Measurements from ENCODE around the gene NQO2. TPM values are rescaled to one million over a fixed set of nuclear protein-coding genes. Genes with fewer than 3 reads are reported as not detected.

Gene NQO2
- total and polyA plus RNA-seq, 2 donors (not counting 1 experiment from before 2014, with no cell fraction given) = 6.2 to 21.5 TPM

DNA sequence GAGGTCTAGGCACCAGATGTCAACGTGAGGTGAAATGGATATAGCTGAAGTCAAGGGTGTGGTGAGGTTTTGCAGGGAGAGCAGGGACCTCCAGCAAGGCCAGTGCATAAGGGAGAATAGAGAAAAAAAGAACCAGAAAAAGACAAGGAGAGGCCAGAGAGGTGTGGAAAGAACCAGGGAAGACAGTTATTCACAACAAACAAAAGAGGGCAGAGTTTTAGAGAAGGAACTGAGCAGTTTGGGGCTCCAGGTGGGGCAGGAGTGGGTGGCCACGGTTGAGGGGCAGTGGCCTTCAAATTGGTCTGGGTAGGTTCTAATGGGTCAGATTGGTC, 11.6 kb upstream of the NQO2 start:
- DNase-seq = no peak
- intact Hi-C loops (cut with micrococcal nuclease) = loop anchor here (1.0 to 5.0 kb wide), 6 partner anchors 17 to 1029 kb away; partner anchors contain the start of genes BPHL and SERPINB6
- H3K9ac ChIP-seq (ENCODE audit: low read length) = peak overlapping the region; percentile 85
- peak overlapping the region; percentile 64 to 94 for H3K27ac ChIP-seq (ENCODE audit: low read length in 2 of 2)
- H3K27me3 ChIP-seq (replicated peaks in 1 of 4; ENCODE audit: control extremely low read depth in 1 of 4, control insufficient read depth in 3 of 4, insufficient read depth in 4 of 4, low read length in 3 of 4) = no peaks in the 10 kb centered on the region
- H2AFZ ChIP-seq (ENCODE audit: insufficient read depth, low read depth, low read length, poor library complexity, severe bottlenecking) = peak overlapping the region; percentile 85
- POLR2A ChIA-PET = interaction anchor here (0.6 to 3.0 kb wide), 6 partner anchors 15 to 147 kb away, joined by 3 to 23 read pairs (median 8); partner anchors contain the start of gene SERPINB1
- no peaks in the 10 kb centered on the region for H3K9me3 Mint-ChIP-seq (ENCODE audit: insufficient read depth)
- no peaks in the 10 kb centered on the region for H4K20me1 ChIP-seq (ENCODE audit: control insufficient read depth, insufficient read depth, low read length, poor library complexity, severe bottlenecking)
- H3K27me3 Mint-ChIP-seq = peaks cover 7% of the 10 kb centered on the region
- H3K4me3 ChIP-seq (ENCODE audit: control extremely low read depth in 1 of 5, extremely low read depth in 1 of 5, insufficient read depth in 1 of 5, low read depth in 2 of 5, low read length in 4 of 5) = peak overlapping the region; percentile 62 to 93 (median 88)
- H3K9me3 ChIP-seq (ENCODE audit: control extremely low read depth in 1 of 3, control insufficient read depth in 2 of 3, insufficient read depth in 1 of 3, low read length in 2 of 3) = no peaks in the 10 kb centered on the region
- TF ChIP-seq, protein P1, sequence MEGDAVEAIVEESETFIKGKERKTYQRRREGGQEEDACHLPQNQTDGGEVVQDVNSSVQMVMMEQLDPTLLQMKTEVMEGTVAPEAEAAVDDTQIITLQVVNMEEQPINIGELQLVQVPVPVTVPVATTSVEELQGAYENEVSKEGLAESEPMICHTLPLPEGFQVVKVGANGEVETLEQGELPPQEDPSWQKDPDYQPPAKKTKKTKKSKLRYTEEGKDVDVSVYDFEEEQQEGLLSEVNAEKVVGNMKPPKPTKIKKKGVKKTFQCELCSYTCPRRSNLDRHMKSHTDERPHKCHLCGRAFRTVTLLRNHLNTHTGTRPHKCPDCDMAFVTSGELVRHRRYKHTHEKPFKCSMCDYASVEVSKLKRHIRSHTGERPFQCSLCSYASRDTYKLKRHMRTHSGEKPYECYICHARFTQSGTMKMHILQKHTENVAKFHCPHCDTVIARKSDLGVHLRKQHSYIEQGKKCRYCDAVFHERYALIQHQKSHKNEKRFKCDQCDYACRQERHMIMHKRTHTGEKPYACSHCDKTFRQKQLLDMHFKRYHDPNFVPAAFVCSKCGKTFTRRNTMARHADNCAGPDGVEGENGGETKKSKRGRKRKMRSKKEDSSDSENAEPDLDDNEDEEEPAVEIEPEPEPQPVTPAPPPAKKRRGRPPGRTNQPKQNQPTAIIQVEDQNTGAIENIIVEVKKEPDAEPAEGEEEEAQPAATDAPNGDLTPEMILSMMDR (IDR thresholded peaks at IDR 0.05) = no peak
- TF ChIP-seq EZH2 (IDR thresholded peaks at IDR 0.05; ENCODE audit: borderline replicate concordance, insufficient read depth, low read depth, low read length, poor library complexity, severe bottlenecking) = no peak
- CTCF ChIA-PET = interaction anchor here (0.8 to 6.2 kb wide), 22 partner anchors 10 to 263 kb away, joined by 3 to 103 read pairs (median 8); partner anchors contain the start of genes NQO2, RIPK1, SERPINB1 and SERPINB6
- H3K4me2 ChIP-seq (replicated peaks; ENCODE audit: low read depth, low read length, poor library complexity, severe bottlenecking) = peak overlapping the region; percentile 78
- ATAC-seq (ENCODE audit: low read depth) = no peak
- H3K79me2 ChIP-seq (ENCODE audit: control insufficient read depth, insufficient read depth, low read length) = no peaks in the 10 kb centered on the region
- H3K4me1 ChIP-seq (ENCODE audit: control insufficient read depth in 2 of 2, insufficient read depth in 2 of 2, low read length in 2 of 2) = peaks cover 10 to 22% of the 10 kb centered on the region in 2 donors
- H3K4me3 Mint-ChIP-seq = peak overlapping the region; percentile 98
- H3K4me1 Mint-ChIP-seq = peaks cover 25% of the 10 kb centered on the region
- H3K36me3 ChIP-seq (replicated peaks in 1 of 2; ENCODE audit: control extremely low read depth in 1 of 2, control insufficient read depth in 1 of 2, extremely low read depth in 1 of 2, insufficient read depth in 2 of 2, low read length in 1 of 2) = no peaks in the 10 kb centered on the region
- H3K27ac Mint-ChIP-seq = peak overlapping the region; percentile 100
- 29% methylated on average over 2 of the region's 2 CpGs for WGBS (ENCODE audit: insufficient coverage)
